DOHH2 (cell line): ENCODE measurements around the gene SDC1.

Source experiments
- H3F3A ChIP-seq: fragments of 200-600 bp; sonication (generic), shearing (Covaris generic); 2 replicates; pipeline ENCODE4 v1.6.0; 2016; ENCODE audit warnings: antibody characterized with exemption, mild to moderate bottlenecking; ENCODE audit not compliant: control insufficient read depth, insufficient read depth
- H3K27ac ChIP-seq: fragments of 200-600 bp; sonication (generic); 2 replicates; pipeline ENCODE4 v1.5.1; 2014; ENCODE audit warnings: low read depth, mild to moderate bottlenecking, low read length, moderate library complexity
- H3K27me3 ChIP-seq: fragments of 200-600 bp; sonication (generic); 2 replicates; pipeline ENCODE4 v1.6.1; 2014; ENCODE audit warnings: mild to moderate bottlenecking, low read length, mixed read lengths; ENCODE audit not compliant: control insufficient read depth
- H3K36me3 ChIP-seq: fragments of 200-600 bp; sonication (generic); 2 replicates; pipeline ENCODE4 v1.6.1; 2014; ENCODE audit warnings: mild to moderate bottlenecking, low read length, moderate library complexity, mixed read lengths; ENCODE audit not compliant: control insufficient read depth
- H3K4me1 ChIP-seq: fragments of 200-600 bp; sonication (generic); 2 replicates; pipeline ENCODE4 v1.6.1; 2014; ENCODE audit warnings: mild to moderate bottlenecking, low read length, mixed read lengths; ENCODE audit not compliant: control insufficient read depth
- H3K4me2 ChIP-seq: fragments of 200-600 bp; sonication (generic); 2 replicates; pipeline ENCODE4 v1.6.0; 2014; ENCODE audit warnings: mild to moderate bottlenecking, low read length, moderate library complexity
- H3K4me3 ChIP-seq: fragments of 200-600 bp; sonication (generic); 2 replicates; pipeline ENCODE4 v1.5.1; 2014; ENCODE audit warnings: mild to moderate bottlenecking, low read length, mixed read lengths
- H3K79me2 ChIP-seq: fragments of 200-600 bp; sonication (generic); 2 replicates; pipeline ENCODE4 v1.6.1; 2014; ENCODE audit warnings: mild to moderate bottlenecking, low read length, mixed read lengths; ENCODE audit not compliant: control insufficient read depth
- H3K9me2 ChIP-seq: fragments of 200-600 bp; sonication (generic); replicated peaks from 2 replicates; pipeline ENCODE4 v1.6.1; 2014; ENCODE audit warnings: mild to moderate bottlenecking, low read length, mixed read lengths; ENCODE audit not compliant: control insufficient read depth
- H3K9me3 ChIP-seq: fragments of 200-600 bp; sonication (generic); 2 replicates; pipeline ENCODE4 v1.6.1; 2014; ENCODE audit warnings: antibody characterized with exemption, low read length, mixed read lengths; ENCODE audit not compliant: control insufficient read depth, insufficient read depth
- H4K20me1 ChIP-seq: fragments of 200-600 bp; sonication (generic); 2 replicates; pipeline ENCODE4 v1.6.0; 2014; ENCODE audit warnings: low read depth, mild to moderate bottlenecking, antibody characterized with exemption, low read length, moderate library complexity; ENCODE audit not compliant: control insufficient read depth, insufficient read depth
- CTCF ChIP-seq: fragments of 200-600 bp; sonication (generic); IDR thresholded peaks from one replicate; pipeline ENCODE4 v1.5.1; 2014; ENCODE audit warnings: antibody characterized with exemption, mild to moderate bottlenecking, low read depth, low read length; ENCODE audit not compliant: poor library complexity, severe bottlenecking
- EZH2phosphoT487 ChIP-seq: fragments of 200-600 bp; sonication (generic); IDR thresholded peaks from 2 replicates; pipeline ENCODE4 v1.6.1; 2017; ENCODE audit warnings: borderline replicate concordance, mild to moderate bottlenecking, antibody characterized with exemption, low read length, moderate library complexity, mixed read lengths

SDC1 gene

DNA sequence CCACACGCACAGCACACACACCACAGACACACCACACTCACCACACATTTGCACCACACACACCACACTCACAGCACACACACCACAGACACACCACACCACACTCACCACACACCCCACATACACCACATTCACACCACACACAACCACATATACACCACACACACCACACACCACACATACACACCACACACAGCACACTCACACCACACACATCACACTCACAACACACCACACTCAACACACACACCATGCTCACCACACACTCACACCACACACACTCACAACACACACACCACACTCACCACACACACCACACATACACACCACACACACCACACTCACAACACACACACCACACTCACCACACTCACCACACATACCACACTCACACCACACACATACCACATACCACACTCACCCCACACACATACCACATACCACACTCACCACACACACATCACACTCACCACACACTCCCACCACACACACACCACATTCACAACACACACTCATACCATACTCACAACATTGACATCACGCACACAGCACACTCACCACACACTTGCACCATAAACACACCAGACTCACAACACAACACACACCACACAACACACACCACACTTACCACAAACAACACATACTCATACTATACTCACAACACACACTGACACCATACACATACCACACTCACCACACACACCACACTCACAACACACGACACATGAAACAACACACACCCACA, 60.0 kb downstream of the SDC1 start:
- H3K9me3 ChIP-seq: no peaks in the 10 kb centered on the region
- no peaks in the 10 kb centered on the region for H3K79me2 ChIP-seq
- H3F3A ChIP-seq: no peaks in the 10 kb centered on the region
- H3K4me3 ChIP-seq: no peak overlapping the region
- H3K27me3 ChIP-seq: no peaks in the 10 kb centered on the region
- no peak overlapping the region for H3K4me2 ChIP-seq
- no peaks in the 10 kb centered on the region for H4K20me1 ChIP-seq
- H3K4me1 ChIP-seq: peaks cover 12% of the 10 kb centered on the region
- no peaks in the 10 kb centered on the region for H3K36me3 ChIP-seq
- no peaks in the 10 kb centered on the region for H3K9me2 ChIP-seq
- TF ChIP-seq EZH2phosphoT487: no peak
- TF ChIP-seq CTCF: no peak
- H3K27ac ChIP-seq: no peak overlapping the region

DNA sequence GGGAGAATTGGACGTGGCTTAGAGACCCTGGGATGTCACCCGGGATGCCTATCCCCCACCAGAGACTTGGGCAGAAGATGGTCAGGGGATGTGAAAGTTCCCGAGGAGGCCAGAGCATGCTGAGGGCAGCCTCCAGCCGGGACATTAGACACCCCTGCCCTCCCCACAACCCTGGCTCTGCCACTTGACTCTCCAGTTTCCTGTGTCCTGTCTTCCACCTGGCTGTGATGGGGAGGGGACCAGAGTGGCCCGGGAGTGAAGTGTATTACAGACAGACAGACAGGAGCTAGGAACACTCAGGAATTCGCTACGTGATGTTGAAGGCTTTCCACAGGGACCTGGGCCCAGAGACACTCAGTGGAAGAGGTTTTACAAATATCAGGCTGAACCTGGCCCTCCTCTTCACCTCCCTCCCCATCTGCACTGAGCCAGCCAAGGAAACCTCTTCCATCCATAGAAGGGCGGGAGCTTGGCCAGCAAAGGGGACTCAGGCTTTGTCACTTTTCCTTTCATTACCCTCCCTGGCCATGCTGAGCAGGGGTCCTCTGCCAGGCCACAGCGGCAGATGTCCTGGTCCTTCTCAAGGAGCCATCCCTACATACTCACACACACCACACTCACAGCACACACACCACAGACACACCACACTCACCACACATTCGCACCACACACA, 60.7 kb downstream of the SDC1 start:
- no peak overlapping the region for H3K4me3 ChIP-seq
- no peak overlapping the region for H3K27ac ChIP-seq
- no peaks in the 10 kb centered on the region for H3K36me3 ChIP-seq
- H3K79me2 ChIP-seq: no peaks in the 10 kb centered on the region
- H3K4me1 ChIP-seq: peaks cover 12% of the 10 kb centered on the region
- H3K4me2 ChIP-seq: no peak overlapping the region
- TF ChIP-seq EZH2phosphoT487 (no peak), CTCF (no peak)
- no peaks in the 10 kb centered on the region for H3K27me3 ChIP-seq
- no peaks in the 10 kb centered on the region for H3K9me3 ChIP-seq
- no peaks in the 10 kb centered on the region for H3F3A ChIP-seq
- no peaks in the 10 kb centered on the region for H3K9me2 ChIP-seq
- no peaks in the 10 kb centered on the region for H4K20me1 ChIP-seq

DNA sequence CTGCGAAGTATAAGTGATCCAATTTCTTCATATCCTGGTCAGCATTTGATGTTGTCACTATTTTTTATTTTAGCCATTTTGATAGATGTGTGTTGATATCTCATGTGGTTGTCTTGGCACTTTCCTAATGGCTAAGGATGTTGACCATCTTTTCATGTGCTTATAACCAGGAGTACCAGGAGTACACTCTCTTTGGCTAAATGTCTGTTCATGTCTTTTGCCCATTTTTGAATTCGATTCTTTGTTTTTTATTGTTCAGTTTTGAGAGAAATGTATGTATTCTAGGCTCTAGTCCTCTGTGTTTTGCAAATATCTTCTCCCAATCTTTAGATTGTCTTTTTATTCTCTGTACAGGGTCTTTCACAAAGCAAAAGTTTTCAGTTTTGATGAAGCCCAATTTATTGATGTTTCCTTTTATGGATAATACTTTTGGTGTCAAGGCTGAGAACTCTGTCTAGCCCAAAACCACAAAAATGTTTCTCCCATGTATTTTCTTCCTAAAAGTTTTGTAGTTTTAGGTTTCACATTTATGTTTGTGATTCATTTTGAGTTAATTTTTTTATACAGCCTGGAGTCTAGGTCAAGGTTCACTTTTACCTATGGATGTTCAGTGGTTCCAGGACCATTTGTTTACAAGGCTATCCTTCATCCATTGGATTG, 65.4 kb downstream of the SDC1 start:
- TF ChIP-seq CTCF: no peak
- no peak for TF ChIP-seq EZH2phosphoT487
- no peak overlapping the region for H3K4me3 ChIP-seq
- H3K4me1 ChIP-seq: peaks cover 25% of the 10 kb centered on the region
- no peak overlapping the region for H3K27ac ChIP-seq
- no peaks in the 10 kb centered on the region for H3K9me2 ChIP-seq
- H3F3A ChIP-seq: peaks cover 3% of the 10 kb centered on the region; the same call in 1 of the 2 replicates
- H4K20me1 ChIP-seq: no peaks in the 10 kb centered on the region
- no peaks in the 10 kb centered on the region for H3K9me3 ChIP-seq
- H3K27me3 ChIP-seq: 0 out of 2 replicates have a peak, but pooled peaks cover 6% of the 10 kb centered on the region
- no peak overlapping the region for H3K4me2 ChIP-seq
- no peaks in the 10 kb centered on the region for H3K36me3 ChIP-seq
- no peaks in the 10 kb centered on the region for H3K79me2 ChIP-seq
